ENCODE results near the gene GLP1R.

DNA sequence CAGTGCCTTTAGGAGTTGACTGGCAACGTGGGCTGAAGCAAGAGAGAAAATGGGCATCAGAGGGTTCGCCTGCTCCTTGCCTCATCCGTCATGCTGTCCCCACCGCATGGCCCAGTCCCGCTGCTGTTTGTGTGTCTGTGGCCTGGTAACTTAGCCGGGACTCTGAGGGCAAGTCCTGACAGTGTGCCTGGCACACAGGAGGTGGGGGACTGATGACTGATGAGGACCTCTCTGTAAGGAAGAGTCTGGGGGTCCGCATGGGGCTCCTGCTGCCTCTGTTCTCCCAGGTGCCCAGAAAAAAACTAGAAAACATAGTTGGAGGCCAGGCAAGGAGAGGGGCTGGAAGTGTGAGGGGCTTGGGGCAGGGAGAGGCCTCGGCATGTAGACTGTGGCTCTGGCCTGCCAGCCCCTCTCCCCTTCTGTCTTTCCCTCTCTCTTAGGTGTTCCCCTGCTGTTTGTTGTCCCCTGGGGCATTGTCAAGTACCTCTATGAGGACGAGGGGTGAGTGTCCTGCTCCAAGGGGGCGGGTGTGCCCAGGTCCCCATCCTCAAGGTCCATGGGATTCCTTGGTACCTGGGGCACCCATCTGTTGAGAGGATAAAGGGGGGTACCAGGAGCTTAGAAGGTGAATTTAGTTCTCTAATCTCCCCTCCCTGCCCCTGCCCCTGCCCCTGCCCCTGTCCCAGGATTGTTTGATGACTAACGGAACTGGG, 29.5 kb downstream of the GLP1R start:
- TF ChIP-seq, protein P1, sequence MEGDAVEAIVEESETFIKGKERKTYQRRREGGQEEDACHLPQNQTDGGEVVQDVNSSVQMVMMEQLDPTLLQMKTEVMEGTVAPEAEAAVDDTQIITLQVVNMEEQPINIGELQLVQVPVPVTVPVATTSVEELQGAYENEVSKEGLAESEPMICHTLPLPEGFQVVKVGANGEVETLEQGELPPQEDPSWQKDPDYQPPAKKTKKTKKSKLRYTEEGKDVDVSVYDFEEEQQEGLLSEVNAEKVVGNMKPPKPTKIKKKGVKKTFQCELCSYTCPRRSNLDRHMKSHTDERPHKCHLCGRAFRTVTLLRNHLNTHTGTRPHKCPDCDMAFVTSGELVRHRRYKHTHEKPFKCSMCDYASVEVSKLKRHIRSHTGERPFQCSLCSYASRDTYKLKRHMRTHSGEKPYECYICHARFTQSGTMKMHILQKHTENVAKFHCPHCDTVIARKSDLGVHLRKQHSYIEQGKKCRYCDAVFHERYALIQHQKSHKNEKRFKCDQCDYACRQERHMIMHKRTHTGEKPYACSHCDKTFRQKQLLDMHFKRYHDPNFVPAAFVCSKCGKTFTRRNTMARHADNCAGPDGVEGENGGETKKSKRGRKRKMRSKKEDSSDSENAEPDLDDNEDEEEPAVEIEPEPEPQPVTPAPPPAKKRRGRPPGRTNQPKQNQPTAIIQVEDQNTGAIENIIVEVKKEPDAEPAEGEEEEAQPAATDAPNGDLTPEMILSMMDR (conservative IDR thresholded peaks at IDR 0.05; ENCODE audit: low read depth, low read length), result no peak
- TF ChIP-seq EZH2 (IDR thresholded peaks at IDR 0.05; ENCODE audit: low read length, unreplicated experiment), result no peak
- TF ChIP-seq EZH2phosphoT487 (IDR thresholded peaks at IDR 0.05; ENCODE audit: borderline replicate concordance, low read length), result no peak
